ENCODE data around the gene NBL1.
A peak's percentile ranks its signal among the peaks of the same experiment; 100 is the strongest.

NBL1 gene

DNA sequence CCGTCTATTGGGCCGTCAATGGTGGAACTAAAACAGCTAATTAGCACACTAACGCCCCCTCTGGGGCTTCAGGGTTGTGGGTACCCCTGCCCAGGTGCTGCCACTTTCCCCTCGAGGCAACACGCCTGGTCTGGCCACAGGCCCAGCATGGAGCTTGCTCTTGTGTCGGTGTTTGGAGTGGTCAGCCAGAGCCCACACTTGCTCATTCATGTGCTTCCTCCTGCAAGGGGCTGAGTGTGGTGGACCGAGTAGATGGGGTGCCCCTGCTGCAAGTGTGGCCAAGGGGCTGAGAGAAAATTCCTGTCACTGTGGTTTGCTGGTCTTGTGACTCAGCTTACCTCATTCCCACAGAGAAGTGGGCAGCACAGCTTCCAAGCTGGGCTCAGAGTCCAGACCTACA is 46.2 kb downstream of the NBL1 start:
- no peak for DNase-seq (ENCODE audit: low spot score)
- in situ Hi-C loops (cut with MboI; ENCODE audit: low sequenced_read_pairs, unreplicated experiment) = no loop called here
- TF ChIP-seq, protein P1, sequence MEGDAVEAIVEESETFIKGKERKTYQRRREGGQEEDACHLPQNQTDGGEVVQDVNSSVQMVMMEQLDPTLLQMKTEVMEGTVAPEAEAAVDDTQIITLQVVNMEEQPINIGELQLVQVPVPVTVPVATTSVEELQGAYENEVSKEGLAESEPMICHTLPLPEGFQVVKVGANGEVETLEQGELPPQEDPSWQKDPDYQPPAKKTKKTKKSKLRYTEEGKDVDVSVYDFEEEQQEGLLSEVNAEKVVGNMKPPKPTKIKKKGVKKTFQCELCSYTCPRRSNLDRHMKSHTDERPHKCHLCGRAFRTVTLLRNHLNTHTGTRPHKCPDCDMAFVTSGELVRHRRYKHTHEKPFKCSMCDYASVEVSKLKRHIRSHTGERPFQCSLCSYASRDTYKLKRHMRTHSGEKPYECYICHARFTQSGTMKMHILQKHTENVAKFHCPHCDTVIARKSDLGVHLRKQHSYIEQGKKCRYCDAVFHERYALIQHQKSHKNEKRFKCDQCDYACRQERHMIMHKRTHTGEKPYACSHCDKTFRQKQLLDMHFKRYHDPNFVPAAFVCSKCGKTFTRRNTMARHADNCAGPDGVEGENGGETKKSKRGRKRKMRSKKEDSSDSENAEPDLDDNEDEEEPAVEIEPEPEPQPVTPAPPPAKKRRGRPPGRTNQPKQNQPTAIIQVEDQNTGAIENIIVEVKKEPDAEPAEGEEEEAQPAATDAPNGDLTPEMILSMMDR (IDR thresholded peaks at IDR 0.05; ENCODE audit: borderline replicate concordance, control extremely low read depth, extremely low read depth, insufficient read depth, missing control alignments) = no peak

DNA sequence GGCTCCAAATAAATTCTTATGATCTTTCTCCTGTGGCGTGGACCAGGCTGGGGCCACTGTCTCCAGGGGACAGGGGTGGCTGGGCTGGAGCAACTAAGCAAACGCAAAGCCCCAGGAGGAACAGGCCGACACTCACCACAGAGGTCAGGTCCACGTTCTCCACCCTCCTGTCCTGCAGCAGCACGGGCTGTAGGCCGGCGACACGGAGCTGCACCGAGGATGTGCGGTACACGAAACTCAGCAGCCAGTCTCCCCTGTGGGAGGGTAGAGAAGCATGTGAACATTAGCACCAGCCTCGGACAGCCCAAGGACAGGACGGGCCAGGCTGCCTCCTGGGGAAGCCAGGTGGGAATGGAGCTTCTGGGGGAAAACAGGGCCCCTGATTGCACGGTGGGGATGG is 50.2 kb downstream of the NBL1 start:
- in situ Hi-C loops (cut with MboI; ENCODE audit: low sequenced_read_pairs, unreplicated experiment) = no loop called here
- no peak for DNase-seq (ENCODE audit: low spot score)
- TF ChIP-seq, protein P1 (IDR thresholded peaks at IDR 0.05; ENCODE audit: borderline replicate concordance, control extremely low read depth, extremely low read depth, insufficient read depth, missing control alignments) = no peak

DNA sequence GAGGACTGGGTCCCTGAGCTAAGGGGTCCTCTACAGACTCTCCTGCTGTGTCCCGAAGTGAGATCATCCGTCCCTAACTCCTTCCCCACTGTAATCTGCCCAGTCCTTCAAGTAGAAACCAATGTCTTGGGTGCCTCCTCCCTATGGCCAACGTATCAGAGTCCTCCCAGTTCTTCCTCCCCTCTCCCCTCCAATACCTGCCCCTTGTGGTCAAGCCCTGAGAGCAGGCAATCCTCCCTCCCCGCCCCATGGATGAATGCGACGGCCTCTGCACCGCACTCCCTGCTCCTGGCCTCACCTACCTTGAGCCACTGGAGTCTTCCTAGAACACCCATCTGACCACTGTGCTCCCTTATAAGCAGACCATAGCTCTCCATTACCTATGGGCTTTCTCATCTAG is 51.7 kb downstream of the NBL1 start:
- in situ Hi-C loops (cut with MboI; ENCODE audit: low sequenced_read_pairs, unreplicated experiment) = no loop called here
- TF ChIP-seq, protein P1 (IDR thresholded peaks at IDR 0.05; ENCODE audit: borderline replicate concordance, control extremely low read depth, extremely low read depth, insufficient read depth, missing control alignments) = no peak
- no peak for DNase-seq (ENCODE audit: low spot score)

DNA sequence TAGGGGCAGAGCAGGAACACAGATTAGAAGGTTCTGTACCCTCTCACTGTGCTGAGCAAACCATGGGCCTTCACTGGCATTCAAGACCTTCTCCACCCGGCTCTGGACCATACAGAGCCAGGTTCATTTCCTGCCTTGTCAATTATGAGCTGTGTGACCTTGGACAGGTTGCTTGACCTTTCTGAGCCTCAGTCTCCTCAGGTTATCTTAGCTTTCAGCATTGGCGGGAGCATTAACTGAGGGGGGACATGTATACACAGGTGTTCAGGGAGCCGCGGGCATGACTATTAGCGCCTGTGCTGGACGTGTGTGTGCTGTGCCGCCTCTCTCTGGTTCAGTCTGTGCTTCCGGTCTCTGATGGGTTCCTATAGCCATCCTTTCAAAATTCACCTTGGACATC is 52.7 kb downstream of the NBL1 start:
- TF ChIP-seq, protein P1 (IDR thresholded peaks at IDR 0.05; ENCODE audit: borderline replicate concordance, control extremely low read depth, extremely low read depth, insufficient read depth, missing control alignments) = no peak
- no peak for DNase-seq (ENCODE audit: low spot score)
- in situ Hi-C loops (cut with MboI; ENCODE audit: low sequenced_read_pairs, unreplicated experiment) = no loop called here

DNA sequence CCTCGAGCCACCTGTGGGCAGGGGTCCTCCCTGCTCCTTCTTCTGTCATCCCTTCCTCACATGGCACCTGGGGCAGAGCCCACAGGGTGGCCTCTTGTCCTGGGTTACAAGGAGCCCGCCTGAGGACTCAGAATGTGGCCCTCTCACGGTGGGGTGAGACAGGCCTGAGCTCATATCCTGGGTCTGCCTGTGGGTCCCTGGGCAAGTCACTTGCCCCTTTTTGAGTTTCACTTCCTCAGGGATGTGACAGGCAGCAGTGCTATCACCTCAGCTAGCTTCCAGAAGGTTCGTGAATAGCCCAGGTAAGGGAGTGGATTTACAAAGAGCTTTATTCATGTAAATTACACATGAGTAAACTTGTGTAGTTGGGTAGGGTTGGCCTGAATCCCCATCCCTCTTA is 54.1 kb downstream of the NBL1 start:
- TF ChIP-seq, protein P1 (IDR thresholded peaks at IDR 0.05; ENCODE audit: borderline replicate concordance, control extremely low read depth, extremely low read depth, insufficient read depth, missing control alignments) = no peak
- in situ Hi-C loops (cut with MboI; ENCODE audit: low sequenced_read_pairs, unreplicated experiment) = no loop called here
- peak; percentile 50 for DNase-seq (ENCODE audit: low spot score)

DNA sequence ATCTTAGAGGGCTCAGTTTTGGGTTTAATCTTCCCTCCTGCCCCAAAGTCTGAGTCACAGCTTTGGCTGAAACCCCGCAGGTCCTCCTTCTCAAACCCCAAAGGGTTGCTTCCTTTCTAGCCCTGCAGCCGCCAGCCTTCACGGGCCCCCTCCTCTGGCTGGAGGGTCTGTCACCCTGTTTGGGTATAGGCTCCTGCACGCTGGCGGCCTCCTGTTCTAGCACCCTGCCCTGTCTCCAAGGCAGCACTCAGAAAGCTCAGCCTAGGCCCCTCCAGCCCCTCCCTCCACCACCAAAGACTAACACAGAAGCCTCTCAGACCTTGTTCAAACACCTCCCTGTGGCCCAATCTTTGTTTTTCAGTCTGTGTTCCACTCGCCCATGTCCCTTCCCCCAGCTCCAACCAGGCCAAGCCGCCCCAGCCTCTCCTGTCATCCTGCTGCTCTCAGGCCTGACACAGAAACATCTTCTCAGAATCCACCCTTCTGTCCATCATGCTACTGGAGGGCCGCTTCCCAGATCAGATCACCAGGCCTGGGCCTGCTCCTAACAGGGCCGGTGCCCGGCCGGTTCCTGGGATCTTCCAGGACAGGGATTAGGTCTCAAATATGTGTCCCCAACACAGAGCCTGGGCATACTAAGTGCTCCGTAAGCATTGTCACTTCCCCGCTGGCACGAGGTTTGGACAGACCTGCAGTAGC is 56.1 kb downstream of the NBL1 start:
- TF ChIP-seq, protein P1 (IDR thresholded peaks at IDR 0.05; ENCODE audit: borderline replicate concordance, control extremely low read depth, extremely low read depth, insufficient read depth, missing control alignments) = no peak
- DNase-seq (ENCODE audit: low spot score) = no peak
- in situ Hi-C loops (cut with MboI; ENCODE audit: low sequenced_read_pairs, unreplicated experiment) = loop anchor here (5.0 kb wide), 1 partner anchor 38 kb away; the partner anchor contains the start of gene HTR6

All from GM13976 (cell line).